Spleen (tissue), 7 donors: Measurements from ENCODE around the gene NENF.

Experiments used
- CTCF ChIP-seq, 11 experiments: fragments of 200-600 bp in 7 of 11; fragments of 450-650 bp in 4 of 11; sonication (generic) in 4 of 11; IDR thresholded peaks in 8 of 11; conservative IDR thresholded peaks in 3 of 11; 1 replicate in 7 of 11; 2 replicates in 4 of 11; pipeline versions ENCODE4 v1.4.0 to v1.8.0; 2016 to 2021; ENCODE audit warnings: antibody characterized with exemption in 11 of 11, inconsistent platforms in 4 of 11, mild to moderate bottlenecking in 1 of 11
- POLR2A ChIP-seq, 3 donors: fragments of 450-650 bp; IDR thresholded peaks; one replicate each; pipeline ENCODE4 v1.5.1; 2017; ENCODE audit warnings: antibody characterized with exemption in 3 of 3, mild to moderate bottlenecking in 1 of 3
- POLR2AphosphoS5 ChIP-seq, 3 donors: sonication (generic); formaldehyde crosslinking; IDR thresholded peaks; one replicate each; pipeline ENCODE4 v1.5.1; 2017; ENCODE audit warnings: antibody characterized with exemption in 3 of 3
- donor health status: DM: no; HTN: no; CAD: no; lungs with moderate emphysema.
- donor health status: DM: no; HTN: no; CAD: no.
- donor health status: DM: no; HTN: no; CAD: no.

- TF ChIP-seq CTCF (IDR thresholded peaks at IDR 0.05 in 8 of 11, conservative IDR thresholded peaks at IDR 0.05 in 3 of 11) (no peak), POLR2AphosphoS5 (IDR thresholded peaks at IDR 0.05) (no peak), POLR2A (IDR thresholded peaks at IDR 0.05) (no peak)
Observed at GRCh38 chr1:212467843-212468482, 35.2 kb downstream of the NENF start.
